GM23338 (cell line): Measurements from ENCODE around the gene PIGA. TPM values are rescaled to one million over a fixed set of nuclear protein-coding genes. Genes with fewer than 3 reads are reported as not detected.
A peak's percentile ranks its signal among the peaks of the same experiment; 100 is the strongest.

Source experiments
- ATAC-seq: fragments of 200-7000 bp; cut with Tn5 transposase; 3 replicates; pipeline ENCODE4 v1.9.1; 2020
- DNase-seq: peaks from one replicate; pipeline ENCODE4 v3.0.0-alpha.2; 2015; ENCODE audit warnings: low spot score
- H2AFZ ChIP-seq: fragments of 200-600 bp; sonication (generic); 2 replicates; pipeline ENCODE4 v1.8.0; 2016; ENCODE audit warnings: antibody characterized with exemption, mild to moderate bottlenecking, moderate library complexity
- H3F3A ChIP-seq: fragments of 200-600 bp; sonication (generic); replicated peaks from 2 replicates; pipeline ENCODE4 v1.8.0; 2017; ENCODE audit warnings: antibody characterized with exemption, mixed run types, low read depth
- H3K27ac ChIP-seq: fragments of 200-600 bp; sonication (generic); 2 replicates; pipeline ENCODE4 v1.6.1; 2016; ENCODE audit warnings: low read depth
- H3K27me3 ChIP-seq: fragments of 200-600 bp; sonication (generic); 2 replicates; pipeline ENCODE4 v1.8.0; 2016; ENCODE audit warnings: mild to moderate bottlenecking, mixed run types, moderate library complexity; ENCODE audit not compliant: insufficient read depth
- H3K36me3 ChIP-seq: fragments of 200-600 bp; sonication (generic); 2 replicates; pipeline ENCODE4 v1.8.0; 2016; ENCODE audit warnings: mild to moderate bottlenecking; ENCODE audit not compliant: insufficient read depth
- H3K4me1 ChIP-seq: fragments of 200-600 bp; sonication (generic); 2 replicates; pipeline ENCODE4 v1.8.0; 2016; ENCODE audit warnings: mild to moderate bottlenecking, moderate library complexity; ENCODE audit not compliant: insufficient read depth
- H3K4me2 ChIP-seq: fragments of 200-600 bp; sonication (generic); 2 replicates; pipeline ENCODE4 v1.7.1; 2017; ENCODE audit warnings: mixed run types
- H3K4me3 ChIP-seq: fragments of 200-600 bp; sonication (generic); 2 replicates; pipeline ENCODE4 v1.6.1; 2016; ENCODE audit warnings: mixed run types
- H3K79me2 ChIP-seq: fragments of 200-600 bp; sonication (generic); replicated peaks from 2 replicates; pipeline ENCODE4 v1.8.0; 2017; ENCODE audit warnings: mild to moderate bottlenecking; ENCODE audit not compliant: insufficient read depth
- H3K9me2 ChIP-seq: fragments of 200-600 bp; sonication (generic); 2 replicates; pipeline ENCODE4 v1.8.0; 2017; ENCODE audit not compliant: insufficient read depth
- H4K20me1 ChIP-seq: fragments of 200-600 bp; sonication (generic); replicated peaks from 2 replicates; pipeline ENCODE4 v1.8.0; 2017; ENCODE audit warnings: mild to moderate bottlenecking; ENCODE audit not compliant: insufficient read depth
- H3K27ac Mint-ChIP-seq: 2 replicates; pipeline ENCODE4 v1.8.0; 2020; ENCODE audit warnings: inconsistent platforms, mild to moderate bottlenecking, moderate library complexity, mixed read lengths
- H3K27me3 Mint-ChIP-seq: 3 replicates; pipeline ENCODE4 v1.8.0; 2022; ENCODE audit warnings: low read depth, mild to moderate bottlenecking, moderate library complexity, mixed read lengths, inconsistent platforms; ENCODE audit not compliant: insufficient read depth, poor library complexity
- H3K36me3 Mint-ChIP-seq: 3 replicates; pipeline ENCODE4 v1.8.0; 2021; ENCODE audit warnings: low read depth, mild to moderate bottlenecking, inconsistent platforms, moderate library complexity, mixed read lengths
- H3K4me1 Mint-ChIP-seq: 3 replicates; pipeline ENCODE4 v1.8.0; 2020; ENCODE audit warnings: mild to moderate bottlenecking, inconsistent platforms, mixed read lengths
- H3K4me3 Mint-ChIP-seq: 3 replicates; pipeline ENCODE4 v1.8.0; 2021; ENCODE audit warnings: moderate library complexity, mild to moderate bottlenecking, inconsistent platforms, mixed read lengths
- H3K9me3 Mint-ChIP-seq: 3 replicates; pipeline ENCODE4 v1.8.0; 2020; ENCODE audit warnings: moderate library complexity, mild to moderate bottlenecking, inconsistent platforms, mixed read lengths
- CREB1 ChIP-seq: fragments of 250-450 bp; sonication (Bioruptor Pico); IDR thresholded peaks from 2 replicates; pipeline ENCODE4 v1.5.0; 2020; ENCODE audit warnings: low read depth, mild to moderate bottlenecking, moderate library complexity
- CTCF ChIP-seq, 2 experiments: fragments of 200-600 bp in 1 of 2; sonication (generic) in 1 of 2; conservative IDR thresholded peaks; 2 replicates each; pipeline versions ENCODE4 v1.5.1 to v1.6.1; 2016 to 2017; ENCODE audit warnings: antibody characterized with exemption in 2 of 2, low read depth in 2 of 2, mild to moderate bottlenecking in 2 of 2, moderate library complexity in 1 of 2
- ETS1 ChIP-seq: IDR thresholded peaks from 2 replicates; pipeline ENCODE4 v1.6.1; 2016; ENCODE audit warnings: antibody characterized with exemption
- EZH2 ChIP-seq: fragments of 200-600 bp; sonication (generic); IDR thresholded peaks from one replicate; pipeline ENCODE4 v1.8.0; 2017; ENCODE audit warnings: antibody characterized with exemption, mild to moderate bottlenecking, low read depth; ENCODE audit not compliant: unreplicated experiment
- EZH2phosphoT487 ChIP-seq: fragments of 200-600 bp; sonication (generic); IDR thresholded peaks from one replicate; pipeline ENCODE4 v1.8.1; 2018; ENCODE audit warnings: antibody characterized with exemption; ENCODE audit not compliant: unreplicated experiment
- JUNB ChIP-seq: IDR thresholded peaks from one replicate; pipeline ENCODE4 v1.6.1; 2016; ENCODE audit warnings: antibody characterized with exemption; ENCODE audit not compliant: unreplicated experiment
- NANOG ChIP-seq: IDR thresholded peaks from 2 replicates; pipeline ENCODE4 v1.6.1; 2016; ENCODE audit warnings: antibody characterized with exemption, borderline replicate concordance
- POLR2AphosphoS5 ChIP-seq: IDR thresholded peaks from 2 replicates; pipeline ENCODE4 v1.6.1; 2016; ENCODE audit warnings: antibody characterized with exemption, low read depth
- REST ChIP-seq: IDR thresholded peaks from one replicate; pipeline ENCODE4 v1.6.1; 2018; ENCODE audit warnings: antibody characterized with exemption; ENCODE audit not compliant: unreplicated experiment
- ZNF114 ChIP-seq: fragments of 250-450 bp; sonication (Bioruptor Pico); IDR thresholded peaks from 2 replicates; pipeline ENCODE4 v1.5.0; 2020; ENCODE audit warnings: mild to moderate bottlenecking, moderate library complexity
- ZNF331 ChIP-seq: fragments of 250-450 bp; sonication (Bioruptor Pico); IDR thresholded peaks from 2 replicates; pipeline ENCODE4 v1.5.0; 2020; ENCODE audit warnings: low read depth, mild to moderate bottlenecking, moderate library complexity
- polyA plus RNA-seq: library from polyadenylated mRNA; unstranded; fragments of >200 nt; fragmentation: Nextera tagmentation; extraction: Ambion mirVana; gene quantifications from 2 replicates; pipeline ENCODE4 v1.2.1, GENCODE V29; 2016
- total RNA-seq: library from RNA; depleted of rRNA; stranded (reverse); fragments of >200 nt; shearing (Covaris generic); gene quantifications from 2 replicates; pipeline ENCODE4 v1.2.3, GENCODE V29; 2014

The PIGA gene
- total and polyA plus RNA-seq, 2 experiments from 2014 or later = 3.5 to 12.1 TPM

- TF ChIP-seq REST (no peak), EZH2 (no peak), CREB1 (CRISPR knock-in tag) (no peak), NANOG (no peak), ZNF331 (CRISPR knock-in tag) (no peak), JUNB (no peak)
Measured at GRCh38 chrX:15345976-15346375, 10.7 kb upstream of the PIGA start (continued).

GRCh38 chrX:15344106-15344505 is 8.8 kb upstream of the PIGA start:
- no peak for TF ChIP-seq ZNF114 (CRISPR knock-in tag)
- no peak for TF ChIP-seq EZH2phosphoT487
- TF ChIP-seq REST = no peak
- no peak for TF ChIP-seq ETS1
- TF ChIP-seq JUNB = no peak
- no peak for TF ChIP-seq CTCF (conservative IDR thresholded peaks at IDR 0.05; ENCODE audit: low read depth in 2 of 2)
- no peak for TF ChIP-seq ZNF331 (CRISPR knock-in tag)
- TF ChIP-seq POLR2AphosphoS5 = no peak
- no peak for TF ChIP-seq NANOG
- no peak overlapping the region for H3K4me2 ChIP-seq
- no peaks in the 10 kb centered on the region for H3K27me3 Mint-ChIP-seq
- no peak overlapping the region for H2AFZ ChIP-seq
- no peaks in the 10 kb centered on the region for H4K20me1 ChIP-seq
- no peaks in the 10 kb centered on the region for H3K27me3 ChIP-seq
- no peak overlapping the region for H3K27ac ChIP-seq
- H3K27ac Mint-ChIP-seq = no peak overlapping the region
- H3K36me3 ChIP-seq = no peaks in the 10 kb centered on the region
- peaks cover 5% of the 10 kb centered on the region; the same call in 2 of the 3 replicates for H3K4me1 Mint-ChIP-seq
- no peaks in the 10 kb centered on the region for H3K4me1 ChIP-seq
- H3F3A ChIP-seq = no peaks in the 10 kb centered on the region
- peak; percentile 56; the same call in 2 of the 3 replicates for ATAC-seq
- no peak overlapping the region for H3K4me3 Mint-ChIP-seq
- no peak overlapping the region for H3K4me3 ChIP-seq
- H3K9me2 ChIP-seq = no peaks in the 10 kb centered on the region
- H3K9me3 Mint-ChIP-seq = no peaks in the 10 kb centered on the region
- no peaks in the 10 kb centered on the region for H3K36me3 Mint-ChIP-seq
- no peaks in the 10 kb centered on the region for H3K79me2 ChIP-seq
- peak; percentile 41 for DNase-seq
